DMS53 treated with DMSO at 0.1 percent for 48 hours (cell line): ENCODE measurements around the gene SORBS1.
A peak's percentile ranks its signal among the peaks of the same experiment; 100 is the strongest.

Experiments
- DNase-seq: peaks from one replicate; lab custom pipeline; 2025; ENCODE audit not compliant: unreplicated experiment; lab: John Stamatoyannopoulos, UW

SORBS1 gene

DNA sequence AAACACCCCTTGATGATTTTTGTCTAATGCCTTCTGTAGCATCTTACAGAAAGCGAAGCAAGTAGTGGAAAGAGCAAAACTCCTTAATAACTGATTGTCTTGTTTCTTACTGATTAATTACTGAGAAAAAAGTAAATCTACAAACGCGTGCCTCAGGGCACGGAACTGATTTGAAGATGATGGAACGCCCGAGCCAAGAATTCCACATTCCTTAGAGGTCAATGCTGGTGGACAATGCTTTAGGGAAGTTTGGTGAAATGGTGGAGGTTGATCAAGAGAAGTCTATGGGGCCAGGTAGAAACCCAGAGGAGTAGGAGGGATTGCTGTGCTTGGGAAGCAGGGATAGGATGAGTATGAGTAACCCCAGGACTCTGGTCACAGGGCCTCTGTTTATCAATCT is 5.0 kb upstream of the SORBS1 start:
- no peak for DNase-seq

DNA sequence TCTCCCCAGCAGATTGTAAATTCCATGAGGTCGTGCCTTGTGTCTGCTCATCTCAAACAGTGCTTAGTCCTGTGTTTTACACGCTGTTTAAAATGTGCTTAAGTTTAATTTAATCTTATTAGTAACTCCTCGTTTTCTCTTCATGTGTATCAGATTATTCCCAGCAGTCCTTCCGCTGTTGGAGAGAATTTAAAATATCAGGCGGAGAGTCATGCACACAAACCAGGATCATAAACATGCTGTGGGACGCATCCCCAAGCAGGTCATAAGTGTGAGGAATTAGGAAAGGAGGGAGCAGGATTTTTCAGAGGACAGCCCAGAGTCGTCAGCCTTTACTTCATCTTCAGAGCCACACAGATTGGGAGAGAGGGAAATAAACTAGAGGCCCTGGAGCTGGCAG is 4.2 kb upstream of the SORBS1 start:
- no peak for DNase-seq

DNA sequence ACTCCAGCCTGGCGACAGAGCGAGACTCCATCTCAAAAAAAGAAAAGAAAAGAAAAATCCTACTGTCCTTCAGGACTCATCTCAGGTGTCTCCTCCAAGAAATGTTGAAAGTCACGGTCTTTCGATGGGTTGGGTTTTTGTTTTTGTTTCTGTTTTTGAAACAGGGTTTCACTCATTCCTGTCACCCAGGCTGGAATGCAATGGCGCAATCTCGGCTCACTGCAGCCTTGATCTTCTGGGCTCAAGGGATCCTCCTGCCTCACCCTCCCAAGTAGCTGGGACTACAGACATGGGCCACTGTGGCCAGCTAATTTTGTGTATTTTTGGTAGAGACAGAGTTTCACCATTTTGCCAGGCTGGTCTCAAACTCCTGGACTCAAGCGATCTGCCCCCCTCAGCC is 3.1 kb upstream of the SORBS1 start:
- DNase-seq = no peak

DNA sequence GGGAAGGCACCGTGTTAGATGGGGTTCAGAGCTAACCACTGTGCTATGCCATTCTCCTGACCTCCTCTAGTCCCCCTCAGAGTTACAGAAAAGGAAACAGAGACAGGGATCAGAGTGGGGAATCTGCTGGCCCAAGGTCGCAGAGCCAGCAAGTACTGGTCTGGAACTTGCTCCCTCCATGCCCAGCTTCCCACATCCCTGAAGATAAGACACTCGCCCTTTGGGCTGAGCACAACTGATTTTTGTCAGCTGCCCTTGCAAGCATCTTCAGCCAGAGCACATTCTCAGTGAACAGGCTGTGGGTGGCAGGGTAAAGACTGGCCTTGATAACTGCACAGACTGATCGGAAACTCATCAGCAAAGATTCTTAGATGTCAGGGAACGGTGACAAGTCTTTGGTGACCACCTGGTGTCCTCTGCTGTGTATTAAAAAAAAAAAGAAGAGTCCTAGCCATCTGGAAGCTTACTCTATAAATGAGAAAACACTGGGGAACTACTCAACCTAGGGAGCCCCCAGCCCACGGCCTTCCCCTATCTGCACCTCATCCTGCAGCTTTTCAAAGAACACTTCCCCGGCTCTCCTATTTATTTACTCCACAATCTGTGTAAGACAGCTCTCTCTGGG is 1.3 kb upstream of the SORBS1 start:
- DNase-seq = no peak

DNA sequence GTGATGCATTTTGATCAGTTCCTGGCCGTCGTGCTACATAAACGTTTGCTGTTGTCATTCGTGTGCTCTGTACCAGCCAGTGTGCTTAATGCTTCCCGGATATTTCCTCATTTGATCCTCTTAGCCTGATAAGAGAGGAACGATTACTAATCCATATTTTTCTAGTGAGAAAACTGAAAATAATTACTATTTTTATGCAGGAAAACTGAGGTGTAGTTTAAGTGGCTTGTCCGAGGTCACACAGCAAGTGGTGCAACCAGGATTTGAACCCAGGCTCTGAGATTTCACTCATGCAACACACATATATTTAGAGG is 650 bp upstream of the SORBS1 start:
- no peak for DNase-seq

DNA sequence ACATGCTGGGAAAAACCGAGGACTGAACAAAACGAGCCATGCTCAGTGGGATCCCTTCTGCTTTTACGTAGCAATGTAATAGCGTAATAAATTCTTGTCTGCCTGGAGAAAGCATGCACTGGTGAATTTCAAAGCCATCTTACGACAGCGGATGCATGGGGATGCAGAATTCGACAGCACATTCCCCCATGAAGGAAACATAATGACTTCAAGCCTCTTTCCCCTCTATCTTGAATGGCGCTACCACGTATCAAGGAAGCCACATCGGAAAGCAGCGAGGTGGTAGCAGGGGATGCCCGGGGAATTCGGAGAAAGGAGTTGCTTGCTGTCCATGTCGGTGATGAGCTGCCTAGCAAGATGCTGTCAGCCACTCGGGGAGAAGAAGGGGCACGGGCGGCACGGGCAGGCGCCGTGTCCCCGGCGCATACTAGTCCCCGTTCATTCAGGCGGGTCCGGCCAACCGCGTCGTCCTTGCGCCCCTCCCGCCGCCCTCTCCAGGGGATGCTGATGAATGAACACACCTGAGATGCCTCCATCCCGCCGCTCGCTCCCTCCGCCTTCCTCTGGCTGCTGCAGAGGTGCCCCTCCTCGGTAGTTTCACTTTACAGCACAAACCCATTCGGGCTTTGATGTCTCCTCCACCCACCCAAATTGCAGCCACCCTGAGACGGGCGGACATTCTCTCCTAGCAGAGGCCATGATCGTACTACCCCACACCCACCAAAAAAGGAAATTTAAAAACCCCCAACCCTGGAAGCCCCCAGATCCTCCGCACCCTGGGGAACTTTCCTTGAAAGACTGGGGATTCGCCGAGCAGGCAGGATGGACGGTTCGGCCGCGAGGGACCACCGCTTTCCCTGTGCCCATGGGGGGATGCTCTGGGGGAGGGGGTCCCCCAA is 644 bp downstream of the SORBS1 start:
- DNase-seq = peak; percentile 16

DNA sequence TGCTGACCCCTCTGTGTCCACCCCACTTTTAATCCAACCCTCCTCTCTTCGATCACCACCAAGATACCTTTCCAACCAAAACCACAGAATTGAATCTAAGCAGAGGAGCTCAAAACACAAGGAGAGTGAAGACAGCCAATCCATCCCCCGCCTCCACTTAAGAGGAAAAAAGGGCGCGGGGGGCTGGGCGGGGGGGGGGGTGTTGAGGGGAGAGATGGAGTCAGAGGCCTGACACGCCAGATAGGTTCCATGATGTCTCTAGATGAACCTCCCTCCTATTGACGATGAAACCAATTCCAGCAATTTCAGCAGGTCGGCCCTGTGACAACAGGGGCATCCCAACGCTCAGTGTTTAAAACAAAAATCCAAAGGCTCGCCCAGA is 1.3 kb downstream of the SORBS1 start:
- no peak for DNase-seq

DNA sequence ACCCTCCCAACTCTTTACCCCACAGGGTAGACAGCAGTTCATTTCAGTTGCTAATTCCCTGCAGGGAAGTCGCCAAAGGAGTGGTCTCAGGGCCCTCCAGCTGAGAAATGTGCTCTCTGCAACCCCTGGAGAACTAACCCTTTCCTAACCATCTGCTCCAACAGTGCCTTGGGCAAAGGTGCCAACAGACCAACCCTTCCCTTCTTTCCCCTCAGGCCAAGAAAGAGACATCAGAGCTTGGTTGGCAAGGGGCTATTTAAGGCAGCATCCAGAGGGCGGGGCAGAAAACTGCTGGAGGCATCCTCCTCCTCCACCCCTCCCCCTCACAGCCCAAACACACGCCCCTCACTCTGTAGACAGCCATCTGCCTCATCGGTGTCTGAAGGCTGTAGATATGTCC is 1.7 kb downstream of the SORBS1 start:
- no peak for DNase-seq

DNA sequence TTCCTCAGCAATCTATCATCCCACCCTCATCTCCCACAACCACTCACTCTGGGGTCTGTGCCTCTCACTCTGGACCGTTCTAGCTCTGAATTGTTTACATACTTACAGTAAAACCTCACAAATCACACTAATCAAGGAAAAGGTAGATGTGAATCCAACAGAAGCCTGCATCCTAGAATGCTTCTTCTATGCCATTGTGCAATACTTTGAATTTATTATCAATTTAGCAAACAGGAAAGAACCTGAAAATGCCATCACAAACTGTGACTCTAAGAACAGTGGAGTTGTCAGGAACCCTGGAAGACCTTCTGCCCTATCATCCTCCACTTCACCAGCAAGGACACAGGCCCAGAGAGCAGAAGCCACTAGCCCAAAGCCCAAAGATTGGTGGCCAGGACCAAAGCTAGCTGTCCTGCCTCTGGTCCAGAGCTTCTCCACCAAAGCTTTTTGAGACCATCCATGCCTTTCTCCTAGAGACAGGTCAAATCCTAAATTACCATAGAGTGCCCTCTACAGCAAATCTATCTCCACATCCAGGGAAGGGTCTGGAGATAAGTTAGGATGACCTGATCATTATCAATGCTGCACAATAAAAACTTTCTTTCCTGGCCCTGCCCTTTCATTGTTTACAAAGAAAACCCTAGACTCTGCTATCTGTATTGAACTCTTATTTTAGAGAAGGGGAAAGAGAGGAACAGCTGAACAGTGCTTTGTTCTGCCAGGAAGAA is 2.4 kb downstream of the SORBS1 start:
- DNase-seq = no peak

DNA sequence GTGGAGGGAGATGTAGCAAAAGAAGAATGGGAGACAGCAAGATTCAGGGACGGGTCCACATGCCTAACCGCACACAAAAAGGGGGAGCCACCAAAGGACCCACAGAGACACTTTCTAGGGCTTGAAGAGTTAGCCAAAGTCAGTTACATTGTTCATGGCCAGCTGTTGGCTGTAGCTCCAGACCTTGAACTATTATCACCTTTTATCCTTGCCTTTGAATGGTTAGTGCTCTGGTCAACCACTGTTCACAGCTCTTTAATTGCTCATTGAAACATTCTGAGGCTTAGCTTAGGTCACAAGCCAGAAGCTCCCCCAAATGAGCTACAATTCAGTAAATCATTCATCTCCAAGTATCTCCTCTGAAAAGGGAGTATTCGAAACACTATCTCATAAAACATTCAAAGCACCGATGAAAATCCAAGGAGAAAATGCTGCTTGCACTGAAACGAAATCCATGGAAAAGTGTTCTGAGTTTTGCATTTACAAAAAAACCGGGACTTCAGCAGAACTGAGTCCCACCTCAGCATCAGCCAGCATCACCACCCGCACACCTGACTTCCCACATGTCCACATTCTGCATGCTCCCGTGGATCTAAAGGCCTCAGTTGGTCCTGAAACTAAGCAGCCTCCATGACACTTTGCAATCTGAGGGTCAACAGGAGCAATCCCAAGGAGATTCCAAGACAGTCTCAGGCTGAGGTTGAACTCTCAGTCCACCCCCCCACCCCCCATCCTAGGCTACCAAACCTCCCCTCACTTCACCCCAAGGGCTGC is 4.0 kb downstream of the SORBS1 start:
- no peak for DNase-seq

DNA sequence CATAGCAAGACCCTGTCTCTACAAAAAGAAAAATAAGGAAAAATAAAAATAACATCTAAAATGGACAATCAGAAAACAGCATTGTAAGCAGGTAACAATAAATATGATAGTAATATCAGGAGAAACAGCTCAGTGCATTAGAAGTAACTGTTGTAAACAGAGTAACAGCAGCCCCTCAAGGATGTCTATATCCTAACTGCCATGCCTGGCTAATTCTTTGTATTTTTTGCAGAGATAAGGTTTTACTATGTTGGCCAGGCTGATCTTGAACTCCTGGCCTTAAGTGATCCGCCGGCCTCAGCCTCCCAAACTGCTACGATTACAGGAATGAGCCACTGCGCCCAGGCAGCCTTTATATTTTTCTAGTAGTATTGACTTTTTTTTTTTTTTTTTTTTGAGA is 7.5 kb downstream of the SORBS1 start:
- DNase-seq = no peak

DNA sequence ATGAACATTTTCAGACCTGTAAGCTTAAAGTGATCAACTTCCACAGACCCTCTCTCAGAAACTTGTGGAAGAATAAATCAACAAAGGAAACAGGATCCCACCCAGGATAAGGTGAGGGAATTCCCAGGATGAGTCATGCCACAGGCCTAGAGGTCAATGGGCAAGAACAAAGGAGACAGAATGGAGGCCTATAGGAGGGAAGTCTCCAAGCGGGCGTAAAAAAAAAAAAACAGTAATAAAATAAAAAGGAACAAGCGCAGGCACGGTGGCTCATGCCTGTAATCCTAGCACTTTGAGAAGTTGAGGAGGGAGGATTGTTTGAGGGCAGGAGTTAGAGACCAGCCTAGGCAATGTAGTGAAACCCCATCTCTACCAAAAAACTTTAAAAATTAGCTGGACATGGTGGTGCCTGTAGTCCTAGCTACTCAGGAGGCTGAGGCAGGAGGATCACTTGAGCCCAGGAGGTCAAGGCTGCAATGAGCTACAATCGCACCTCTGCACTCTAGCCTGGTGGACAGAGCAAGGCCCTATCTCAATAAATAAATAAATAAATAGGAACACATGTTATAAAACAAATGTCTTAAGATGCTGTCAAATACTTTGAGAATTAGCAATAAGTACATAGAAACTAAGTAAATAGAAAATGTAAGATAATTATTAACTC is 8.4 kb downstream of the SORBS1 start:
- peak; percentile 71 for DNase-seq

DNA sequence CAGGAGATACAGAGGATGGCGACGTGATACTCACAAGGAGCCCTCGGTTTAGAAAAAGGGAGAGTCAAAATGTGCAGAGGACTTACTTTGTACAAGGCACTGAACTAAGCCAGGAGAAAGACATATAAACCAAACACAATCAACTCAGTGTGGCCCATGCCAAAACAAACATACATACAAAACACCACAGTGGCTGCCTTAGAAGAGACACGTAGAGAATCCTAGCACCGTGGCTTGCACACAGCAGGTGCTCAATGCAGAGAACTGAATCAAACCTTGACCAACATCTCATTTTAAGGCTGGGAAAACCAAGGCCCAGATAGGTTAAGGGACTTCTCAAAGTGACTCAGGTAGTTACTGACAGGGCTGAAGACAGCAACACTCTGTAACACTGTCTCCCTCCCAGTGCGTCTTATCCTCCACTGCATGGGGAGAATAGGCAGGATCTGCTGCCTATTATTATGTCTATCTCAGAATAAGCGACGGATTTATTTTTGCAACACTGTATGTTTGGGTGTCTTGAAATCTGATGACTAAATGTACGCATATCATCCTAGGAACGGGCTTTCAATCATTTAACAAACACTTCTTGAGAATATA is 11.0 kb downstream of the SORBS1 start:
- no peak for DNase-seq

DNA sequence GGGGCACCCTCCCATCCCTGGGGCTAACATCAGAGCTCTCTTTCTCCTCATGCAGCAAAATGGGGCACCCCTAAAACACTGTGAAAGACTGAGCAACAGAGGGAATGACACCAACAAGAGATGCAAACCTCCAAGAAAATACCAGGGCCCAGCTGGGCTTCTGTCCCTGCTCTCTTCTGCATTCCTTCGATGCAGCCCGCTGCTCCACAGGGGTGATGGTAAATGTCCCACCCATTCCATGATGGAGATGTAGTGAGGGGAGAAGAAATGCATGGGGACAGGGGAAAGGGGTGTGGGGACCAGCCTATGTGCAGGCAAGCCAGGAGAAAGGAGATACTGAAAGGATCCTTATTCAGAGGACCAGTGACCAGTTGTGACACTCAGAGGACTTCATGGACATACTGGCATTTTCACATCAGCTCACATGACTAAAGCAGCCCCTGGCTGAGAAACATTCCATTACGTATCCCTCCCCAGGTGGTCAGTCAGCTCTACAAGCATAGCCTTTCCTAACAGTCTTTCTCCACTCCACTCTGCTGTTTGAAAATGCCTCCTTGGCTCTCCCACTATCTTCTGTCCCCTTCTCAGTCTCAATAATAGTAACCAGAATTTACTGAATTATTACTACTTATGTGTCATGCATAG is 13.3 kb downstream of the SORBS1 start:
- no peak for DNase-seq

DNA sequence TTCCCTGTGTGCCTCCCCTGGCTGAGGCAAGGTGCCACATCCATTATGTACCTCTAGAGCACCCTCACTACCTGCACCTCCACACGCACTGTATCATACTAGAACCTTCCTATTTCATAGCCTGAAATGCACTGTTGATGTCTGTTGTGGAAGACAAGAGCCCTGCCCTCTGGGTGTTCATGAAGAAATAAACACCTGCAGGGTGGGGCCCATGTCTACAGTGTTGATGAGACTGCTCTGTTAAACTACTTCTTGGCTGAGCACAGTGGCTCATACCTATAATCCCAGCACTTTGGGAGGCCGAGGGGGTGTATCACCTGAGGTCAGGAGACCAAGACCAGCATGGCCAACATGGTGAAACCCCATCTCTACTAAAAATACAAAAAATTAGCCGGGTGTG is 14.0 kb downstream of the SORBS1 start:
- no peak for DNase-seq

DNA sequence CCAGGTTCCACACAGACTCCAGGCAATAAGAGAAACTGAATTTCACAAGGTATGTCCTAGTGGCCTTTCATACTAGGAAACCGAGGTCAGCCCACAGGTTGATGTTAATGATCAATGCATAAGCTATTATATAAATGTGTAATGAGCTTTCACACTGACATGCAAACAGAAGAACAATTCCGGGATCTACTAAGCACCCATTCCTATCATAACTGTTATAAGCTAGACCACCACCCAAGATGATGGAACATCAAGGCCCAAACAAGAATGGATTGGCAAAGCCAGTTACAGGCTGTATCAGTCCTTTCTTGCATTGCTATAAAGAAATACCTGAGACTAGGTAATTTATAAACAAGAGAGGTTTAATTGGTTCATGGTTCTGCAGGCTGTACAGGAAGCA is 15.2 kb downstream of the SORBS1 start:
- no peak for DNase-seq

DNA sequence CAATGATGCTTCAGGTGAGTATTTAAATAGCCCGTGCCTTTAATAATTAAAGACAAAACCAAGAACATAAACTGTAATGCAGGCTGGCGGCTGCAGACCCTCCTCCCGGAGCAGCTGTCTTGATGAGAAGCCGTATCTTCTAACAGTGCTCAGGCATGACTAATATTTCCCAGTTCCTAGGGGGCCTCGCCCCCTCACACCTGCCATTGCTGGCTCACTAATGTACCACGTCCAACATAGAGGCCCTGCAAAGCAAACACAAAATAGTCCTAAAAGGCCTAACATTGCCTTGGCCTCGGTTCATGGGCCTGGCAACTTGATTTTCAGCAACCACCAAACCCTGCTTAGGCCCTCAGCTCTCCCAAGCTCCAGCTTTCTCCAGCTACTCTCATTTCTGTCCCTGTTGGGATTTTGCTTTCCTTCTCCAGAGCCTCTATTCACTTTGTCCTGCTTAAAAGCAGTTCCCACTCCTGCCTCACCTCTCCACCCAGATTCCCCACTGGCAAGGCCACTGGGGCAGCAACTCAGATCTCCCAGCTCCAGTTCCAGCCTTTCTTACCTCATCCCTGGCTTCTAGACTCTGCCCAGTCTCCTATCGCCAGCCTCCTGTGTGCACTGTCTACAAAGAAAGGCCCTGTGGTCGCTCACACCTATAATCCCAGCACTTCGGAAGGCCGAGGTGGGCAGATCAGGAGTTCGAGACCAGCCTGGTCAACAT is 16.2 kb downstream of the SORBS1 start:
- no peak for DNase-seq

DNA sequence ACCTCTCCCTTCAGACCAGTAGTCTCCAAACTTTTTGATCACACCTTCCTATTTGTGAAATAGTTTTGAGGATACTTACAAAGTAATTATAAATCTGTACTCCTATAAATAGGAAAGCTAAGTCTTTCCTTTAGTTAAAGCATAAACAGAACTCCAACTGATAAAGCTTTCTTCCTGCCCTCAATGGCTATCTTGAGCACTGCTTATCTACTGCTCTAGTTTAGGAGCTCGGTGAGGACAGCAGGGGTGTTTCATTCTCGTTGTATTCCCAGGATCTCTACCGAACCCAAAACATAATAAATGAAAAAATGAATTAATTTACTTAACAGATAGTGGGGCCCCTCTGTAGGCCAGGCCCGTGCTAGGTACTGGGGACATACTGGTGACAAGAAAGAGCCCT is 17.7 kb downstream of the SORBS1 start:
- DNase-seq = no peak

DNA sequence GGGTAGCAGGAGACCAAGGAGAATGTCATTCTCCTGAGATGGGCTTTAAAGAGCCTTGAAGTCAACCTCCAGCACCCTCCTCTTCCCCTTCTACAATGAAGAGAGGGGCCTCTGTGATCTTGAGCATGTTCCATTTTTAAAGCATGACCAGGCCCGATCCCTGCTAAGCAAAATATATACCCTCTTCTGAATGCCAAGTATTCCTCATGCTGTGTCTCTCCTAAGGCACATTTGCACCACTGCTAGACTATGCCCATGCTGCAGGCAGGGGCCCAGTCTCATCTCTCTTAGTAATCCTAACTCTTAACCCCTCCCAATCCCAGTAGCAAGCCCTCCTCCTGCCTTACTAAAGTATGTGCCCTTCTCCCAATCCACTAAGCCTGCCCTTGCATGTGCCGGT is 18.4 kb downstream of the SORBS1 start:
- DNase-seq = no peak
